COR-L47 (cell line): ENCODE data around the gene ADAMTS3.

Source experiments
- DNase-seq: peaks from one replicate; lab custom pipeline; 2025; lab: John Stamatoyannopoulos, UW

ADAMTS3 gene

GRCh38 chr4:72568959-72569718 is at the start of gene ADAMTS3:
TSS of gene ADAMTS3 (minus strand) at chr4:72569221. CDS start at chr4:72568762, 459 bp downstream.
- peak; percentile 31 for DNase-seq

- no peak for DNase-seq
These were observed 44.9 kb upstream of the ADAMTS3 start for GRCh38 chr4:72613959-72614358.

GRCh38 chr4:72606751-72607150 is 37.7 kb upstream of the ADAMTS3 start:
- DNase-seq: no peak

GRCh38 chr4:72604324-72604723 is 35.3 kb upstream of the ADAMTS3 start:
- no peak for DNase-seq

- DNase-seq: no peak
These were observed 33.7 kb upstream of the ADAMTS3 start for GRCh38 chr4:72602396-72603376.

GRCh38 chr4:72591547-72592454 is 22.8 kb upstream of the ADAMTS3 start:
- no peak for DNase-seq

GRCh38 chr4:72587334-72587733 is 18.3 kb upstream of the ADAMTS3 start:
- DNase-seq: no peak

- DNase-seq: no peak
These were observed 13.8 kb upstream of the ADAMTS3 start for GRCh38 chr4:72582853-72583252.

- no peak for DNase-seq
These were observed 8.2 kb upstream of the ADAMTS3 start for GRCh38 chr4:72577211-72577610.

GRCh38 chr4:72571337-72571736 is 2.3 kb upstream of the ADAMTS3 start:
- DNase-seq: no peak

- DNase-seq: no peak
These were observed 756 bp upstream of the ADAMTS3 start for GRCh38 chr4:72569719-72570235.

- DNase-seq: no peak
These were observed 973 bp downstream of the ADAMTS3 start for GRCh38 chr4:72567821-72568675.

GRCh38 chr4:72567036-72567435 is 2.0 kb downstream of the ADAMTS3 start:
- no peak for DNase-seq

- DNase-seq: no peak
These were observed 2.5 kb downstream of the ADAMTS3 start for GRCh38 chr4:72566464-72566972.

GRCh38 chr4:72564789-72565188 is 4.2 kb downstream of the ADAMTS3 start:
- DNase-seq: no peak

- DNase-seq: no peak
These were observed 4.8 kb downstream of the ADAMTS3 start for GRCh38 chr4:72564184-72564583.

GRCh38 chr4:72558655-72559054 is 10.4 kb downstream of the ADAMTS3 start:
- no peak for DNase-seq

GRCh38 chr4:72557021-72557420 is 12.0 kb downstream of the ADAMTS3 start:
- no peak for DNase-seq

GRCh38 chr4:72555377-72555831 is 13.6 kb downstream of the ADAMTS3 start:
- DNase-seq: no peak
